Stimulated activated CD4-positive, alpha-beta T cell treated with anti-CD3 and anti-CD28 coated beads, Interleukin-15, amount 100 ng/mL, for 24 hours (primary cell): Measurements from ENCODE around the gene TMPRSS5.
"Not testable (repeated sequence)": the region's sequence is repeated elsewhere in the genome, so short reads cannot be mapped to it uniquely, and the experiment has no call there.

Experiments
- DNase-seq: peaks from one replicate; pipeline ENCODE4 v3.0.0-alpha.2; 2020

Gene TMPRSS5

GRCh38 chr11:113705871-113706655 is at the start of gene TMPRSS5:
Gene TMPRSS5 (minus strand): TSS chr11:113706308. CDS start chr11:113706224, 84 bp downstream.
- no peak for DNase-seq

- DNase-seq: no peak
Measured at GRCh38 chr11:113752932-113753331, 46.8 kb upstream of the TMPRSS5 start.

- no peak for DNase-seq
Measured at GRCh38 chr11:113736323-113736722, 30.2 kb upstream of the TMPRSS5 start.

- DNase-seq: no peak
Measured at GRCh38 chr11:113732092-113732491, 26.0 kb upstream of the TMPRSS5 start.

- no peak for DNase-seq
Measured at GRCh38 chr11:113730887-113731726, 25.0 kb upstream of the TMPRSS5 start.

- DNase-seq: no peak
Measured at GRCh38 chr11:113729456-113729855, 23.3 kb upstream of the TMPRSS5 start.

GRCh38 chr11:113728814-113729213 is 22.7 kb upstream of the TMPRSS5 start:
- DNase-seq: no peak

- DNase-seq: no peak
Measured at GRCh38 chr11:113725913-113726312, 19.8 kb upstream of the TMPRSS5 start.

- no peak for DNase-seq
Measured at GRCh38 chr11:113725407-113725806, 19.3 kb upstream of the TMPRSS5 start.

GRCh38 chr11:113724778-113725177 is 18.7 kb upstream of the TMPRSS5 start:
- no peak for DNase-seq

- DNase-seq: no peak
Measured at GRCh38 chr11:113723787-113724186, 17.7 kb upstream of the TMPRSS5 start.

GRCh38 chr11:113722934-113723333 is 16.8 kb upstream of the TMPRSS5 start:
- DNase-seq: no peak

GRCh38 chr11:113722221-113722620 is 16.1 kb upstream of the TMPRSS5 start:
- no peak for DNase-seq

- no peak for DNase-seq
Measured at GRCh38 chr11:113721462-113722066, 15.5 kb upstream of the TMPRSS5 start.

GRCh38 chr11:113720478-113720877 is 14.4 kb upstream of the TMPRSS5 start:
- DNase-seq: not testable (repeated sequence)

GRCh38 chr11:113715882-113716625 is 9.9 kb upstream of the TMPRSS5 start:
- DNase-seq: no peak

GRCh38 chr11:113715273-113715672 is 9.2 kb upstream of the TMPRSS5 start:
- no peak for DNase-seq

- no peak for DNase-seq
Measured at GRCh38 chr11:113710989-113711388, 4.9 kb upstream of the TMPRSS5 start.

GRCh38 chr11:113703551-113703950 is 2.6 kb downstream of the TMPRSS5 start:
- not testable (repeated sequence) for DNase-seq

- DNase-seq: no peak
Measured at GRCh38 chr11:113701491-113701890, 4.6 kb downstream of the TMPRSS5 start.

GRCh38 chr11:113698515-113698914 is 7.6 kb downstream of the TMPRSS5 start:
- DNase-seq: no peak

GRCh38 chr11:113697756-113698407 is 8.2 kb downstream of the TMPRSS5 start:
- DNase-seq: no peak
